Measurements from ENCODE around the gene CREBBP.

DNA sequence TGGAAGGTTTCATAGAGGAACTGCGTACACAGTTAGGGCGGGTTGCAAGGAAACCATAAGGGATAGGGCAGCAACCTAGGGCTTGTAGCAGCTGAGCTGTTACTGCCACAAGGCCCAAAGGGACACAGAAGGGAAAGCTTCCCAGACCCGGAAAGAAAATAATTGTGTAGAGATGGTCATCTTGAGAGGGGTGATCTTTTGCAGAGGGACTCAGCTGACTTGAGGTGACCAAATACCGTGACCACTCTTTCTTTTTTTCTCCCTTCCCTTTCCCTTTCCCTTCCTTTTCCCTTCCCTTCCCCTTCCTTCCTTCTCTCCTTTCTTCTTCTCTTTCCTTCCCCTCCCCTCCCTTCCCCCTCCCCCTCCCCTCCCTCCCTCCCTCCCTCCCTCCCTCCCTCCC is 8.5 kb upstream of the CREBBP start:
- no peak for TF ChIP-seq EP300 (IDR thresholded peaks at IDR 0.05; ENCODE audit: borderline replicate concordance)
- no peak for TF ChIP-seq CREB1 (IDR thresholded peaks at IDR 0.05; ENCODE audit: low read depth)
- no peak for TF ChIP-seq ZBTB7A (IDR thresholded peaks at IDR 0.05; ENCODE audit: low read depth)
- TF ChIP-seq, protein P1, sequence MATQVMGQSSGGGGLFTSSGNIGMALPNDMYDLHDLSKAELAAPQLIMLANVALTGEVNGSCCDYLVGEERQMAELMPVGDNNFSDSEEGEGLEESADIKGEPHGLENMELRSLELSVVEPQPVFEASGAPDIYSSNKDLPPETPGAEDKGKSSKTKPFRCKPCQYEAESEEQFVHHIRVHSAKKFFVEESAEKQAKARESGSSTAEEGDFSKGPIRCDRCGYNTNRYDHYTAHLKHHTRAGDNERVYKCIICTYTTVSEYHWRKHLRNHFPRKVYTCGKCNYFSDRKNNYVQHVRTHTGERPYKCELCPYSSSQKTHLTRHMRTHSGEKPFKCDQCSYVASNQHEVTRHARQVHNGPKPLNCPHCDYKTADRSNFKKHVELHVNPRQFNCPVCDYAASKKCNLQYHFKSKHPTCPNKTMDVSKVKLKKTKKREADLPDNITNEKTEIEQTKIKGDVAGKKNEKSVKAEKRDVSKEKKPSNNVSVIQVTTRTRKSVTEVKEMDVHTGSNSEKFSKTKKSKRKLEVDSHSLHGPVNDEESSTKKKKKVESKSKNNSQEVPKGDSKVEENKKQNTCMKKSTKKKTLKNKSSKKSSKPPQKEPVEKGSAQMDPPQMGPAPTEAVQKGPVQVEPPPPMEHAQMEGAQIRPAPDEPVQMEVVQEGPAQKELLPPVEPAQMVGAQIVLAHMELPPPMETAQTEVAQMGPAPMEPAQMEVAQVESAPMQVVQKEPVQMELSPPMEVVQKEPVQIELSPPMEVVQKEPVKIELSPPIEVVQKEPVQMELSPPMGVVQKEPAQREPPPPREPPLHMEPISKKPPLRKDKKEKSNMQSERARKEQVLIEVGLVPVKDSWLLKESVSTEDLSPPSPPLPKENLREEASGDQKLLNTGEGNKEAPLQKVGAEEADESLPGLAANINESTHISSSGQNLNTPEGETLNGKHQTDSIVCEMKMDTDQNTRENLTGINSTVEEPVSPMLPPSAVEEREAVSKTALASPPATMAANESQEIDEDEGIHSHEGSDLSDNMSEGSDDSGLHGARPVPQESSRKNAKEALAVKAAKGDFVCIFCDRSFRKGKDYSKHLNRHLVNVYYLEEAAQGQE (IDR thresholded peaks at IDR 0.05; ENCODE audit: low read depth) = no peak
- TF ChIP-seq CEBPB (IDR thresholded peaks at IDR 0.05) = no peak
- TF ChIP-seq NFIC (IDR thresholded peaks at IDR 0.05) = no peak
- TF ChIP-seq FOXM1 (IDR thresholded peaks at IDR 0.05; ENCODE audit: borderline replicate concordance, low read depth) = no peak
- no peak for TF ChIP-seq YY1 (IDR thresholded peaks at IDR 0.05; ENCODE audit: low read depth)
- no peak for TF ChIP-seq EGR1 (IDR thresholded peaks at IDR 0.05)

All from Ishikawa (cell line).